GM18907 (cell line): ENCODE measurements around the gene COX4I2.
"Not testable (repeated sequence)": the region's sequence is repeated elsewhere in the genome, so short reads cannot be mapped to it uniquely, and the experiment has no call there.

ENCODE experiments used
- ATAC-seq: cut with Tn5 transposase; IDR thresholded peaks from one replicate; pipeline ENCODE4 v1.9.1; 2021; ENCODE audit warnings: mild to moderate bottlenecking, moderate library complexity; ENCODE audit not compliant: unreplicated experiment

Gene COX4I2

DNA sequence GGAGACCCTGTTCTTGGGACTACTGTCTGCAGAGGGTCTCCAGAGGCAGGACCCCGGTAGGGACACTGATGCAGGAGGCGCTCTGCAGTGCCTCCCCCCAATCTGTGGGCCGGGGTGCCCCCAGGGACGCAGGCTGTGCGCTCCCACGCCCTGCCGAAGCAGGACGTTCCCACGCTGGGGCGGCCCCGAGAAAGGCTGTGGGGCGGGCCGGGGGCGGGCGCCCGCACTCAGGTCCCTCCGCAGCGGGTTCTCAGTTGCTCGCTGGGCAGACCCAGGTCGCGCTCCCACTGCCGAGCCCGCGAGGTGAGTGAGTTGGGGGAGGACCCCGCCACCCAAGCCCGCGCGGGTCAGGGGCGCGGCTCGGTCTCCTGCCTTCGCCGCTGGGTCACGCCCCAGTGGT, at the start of gene COX4I2:
COX4I2 (plus strand) TSS at position 253 of the 400 bp plus-strand sequence. CDS start 1,106 bp downstream, outside the sequence.
- ATAC-seq, result no peak

GRCh38 chr20:31590717-31591225, 46.9 kb upstream of the COX4I2 start:
- ATAC-seq, result no peak

DNA sequence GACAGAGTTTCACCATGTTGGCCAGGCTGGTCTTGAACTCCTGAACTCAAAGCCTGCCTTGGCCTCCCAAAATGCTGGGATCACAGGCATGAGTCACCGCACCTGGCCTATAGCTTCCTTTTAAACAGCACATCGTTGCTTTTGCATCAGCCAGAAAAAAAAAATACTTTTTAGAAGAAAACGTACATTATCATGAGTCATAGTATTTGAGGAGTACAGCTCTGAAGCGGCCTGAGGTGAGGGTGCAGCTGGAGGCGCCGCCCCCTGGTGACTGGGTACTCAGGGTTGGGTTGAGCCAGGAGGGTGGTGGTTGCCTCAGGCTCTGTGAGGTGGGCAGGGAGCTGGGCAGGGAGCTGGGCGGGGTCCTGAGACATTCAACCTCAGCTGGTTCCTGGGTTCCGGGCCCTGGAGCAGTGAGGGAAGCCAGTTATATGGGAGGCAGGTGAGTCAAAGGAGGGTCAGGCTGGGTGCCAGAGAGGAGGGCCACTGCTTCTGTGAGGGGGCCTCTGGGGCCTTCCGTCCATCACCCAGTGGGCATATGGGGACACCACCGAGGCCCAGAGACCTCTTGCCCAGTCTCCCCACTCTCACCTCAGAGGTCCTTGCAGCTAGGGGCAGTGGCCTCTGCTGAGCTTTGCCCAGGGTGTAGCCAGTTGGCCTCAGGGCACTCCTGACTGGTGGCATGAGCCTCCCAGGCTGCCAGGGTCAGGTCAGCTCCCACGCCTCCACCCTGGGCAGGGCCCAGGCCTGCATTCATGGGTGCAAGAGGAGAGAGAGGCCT, 44.3 kb upstream of the COX4I2 start:
- ATAC-seq, result no peak

- ATAC-seq, result no peak
Observed at GRCh38 chr20:31594002-31594557, 43.6 kb upstream of the COX4I2 start.

- no peak for ATAC-seq
Observed at GRCh38 chr20:31594558-31595379, 42.9 kb upstream of the COX4I2 start.

GRCh38 chr20:31595380-31595653, 42.4 kb upstream of the COX4I2 start:
- no peak for ATAC-seq

- ATAC-seq, result no peak
Observed at GRCh38 chr20:31595654-31596411, 41.9 kb upstream of the COX4I2 start.

DNA sequence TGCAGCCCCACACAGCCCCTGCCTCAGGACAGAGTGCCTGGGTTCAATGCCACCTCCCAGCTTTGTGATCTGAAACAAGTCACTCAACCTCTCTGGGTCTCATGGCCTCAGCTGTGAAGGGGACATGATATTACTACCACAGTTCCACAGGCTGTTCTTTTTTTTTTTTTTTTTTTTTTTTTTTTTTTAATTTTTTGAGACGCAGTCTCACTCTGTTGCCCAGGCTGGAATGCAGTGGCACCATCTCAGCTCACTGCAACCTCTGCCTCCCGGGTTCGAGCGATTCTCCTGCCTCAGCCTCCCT, 41.3 kb upstream of the COX4I2 start:
- not testable (repeated sequence) for ATAC-seq

DNA sequence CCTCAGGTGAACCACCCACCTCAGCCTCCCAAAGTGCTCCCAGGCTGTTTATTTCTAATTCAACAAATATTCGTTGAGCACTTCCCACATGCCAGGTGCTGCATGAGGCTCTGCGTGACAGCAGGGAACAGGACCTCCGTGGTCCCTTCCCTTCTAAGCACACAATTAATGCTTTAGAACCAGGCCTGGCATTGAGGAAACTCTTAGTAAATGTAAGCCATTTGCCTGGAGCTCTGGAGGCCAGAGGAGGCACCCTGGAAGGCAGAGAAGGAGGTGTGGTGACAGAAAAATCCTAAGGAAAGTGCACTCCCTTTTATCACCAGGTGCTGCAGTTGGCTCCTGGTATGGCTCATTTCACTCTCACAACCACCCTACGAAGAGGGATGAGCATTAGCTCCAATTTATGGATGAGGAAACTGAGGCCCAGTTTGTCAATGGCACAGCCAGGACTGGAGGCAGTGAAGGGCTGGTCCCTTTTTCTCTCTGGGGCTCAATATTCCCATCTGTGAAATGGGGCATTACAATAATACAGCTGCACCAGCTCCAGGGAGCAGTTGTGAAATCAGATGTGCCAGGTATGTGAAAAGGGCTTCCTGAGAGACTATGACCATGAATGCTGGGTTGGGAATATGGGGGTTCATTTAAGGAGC, 40.8 kb upstream of the COX4I2 start:
- no peak for ATAC-seq

GRCh38 chr20:31597481-31597855, 40.2 kb upstream of the COX4I2 start:
- no peak for ATAC-seq

DNA sequence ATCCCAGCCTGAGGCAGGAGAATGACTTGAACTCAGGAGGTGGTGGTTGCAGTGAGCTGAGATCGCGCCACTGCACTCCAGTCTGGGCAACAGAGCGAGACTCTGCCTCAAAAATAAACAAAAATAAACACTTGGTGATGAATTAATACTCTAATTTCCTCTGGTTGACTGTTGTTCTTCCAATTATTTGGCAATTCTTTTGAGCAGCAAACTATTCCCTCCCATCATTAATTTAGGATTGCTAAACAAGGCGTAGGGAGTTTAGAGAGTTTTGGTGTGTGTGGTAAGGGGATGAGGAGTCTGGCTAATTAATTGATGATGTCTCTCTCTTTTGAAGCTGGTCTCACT, 35.3 kb upstream of the COX4I2 start:
- ATAC-seq, result no peak

DNA sequence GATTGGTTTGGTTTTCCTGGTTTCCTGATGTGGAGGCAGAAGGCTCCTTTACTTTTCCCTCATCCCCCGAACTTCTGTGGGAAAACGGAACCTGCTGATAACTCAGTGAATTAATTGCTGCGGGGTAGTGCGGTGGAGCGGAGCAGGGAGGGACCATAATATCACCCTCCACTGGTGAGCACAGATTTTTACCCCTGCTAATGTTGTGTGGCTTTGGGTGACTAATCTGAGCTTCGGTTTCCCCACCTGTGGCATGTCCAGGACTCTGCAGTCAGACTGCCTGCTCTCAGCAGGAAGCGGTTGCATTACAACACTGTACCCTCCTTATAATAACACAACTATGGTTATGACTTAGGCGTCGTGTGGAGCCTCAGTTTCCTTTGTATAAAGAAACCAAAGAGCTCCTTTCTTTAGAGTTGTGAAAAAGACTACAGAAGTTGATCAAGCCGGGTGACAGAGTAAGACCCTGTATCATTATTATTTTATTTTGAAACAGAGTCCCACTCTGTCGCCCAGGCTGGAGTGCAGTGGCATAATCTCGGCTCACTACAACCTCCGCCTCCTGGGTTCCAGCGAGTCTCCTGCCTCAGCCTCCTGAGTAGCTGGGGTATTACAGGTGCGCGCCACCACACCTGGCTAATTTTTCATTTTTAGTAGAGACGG, 34.8 kb upstream of the COX4I2 start:
- peak; percentile 68 for ATAC-seq

DNA sequence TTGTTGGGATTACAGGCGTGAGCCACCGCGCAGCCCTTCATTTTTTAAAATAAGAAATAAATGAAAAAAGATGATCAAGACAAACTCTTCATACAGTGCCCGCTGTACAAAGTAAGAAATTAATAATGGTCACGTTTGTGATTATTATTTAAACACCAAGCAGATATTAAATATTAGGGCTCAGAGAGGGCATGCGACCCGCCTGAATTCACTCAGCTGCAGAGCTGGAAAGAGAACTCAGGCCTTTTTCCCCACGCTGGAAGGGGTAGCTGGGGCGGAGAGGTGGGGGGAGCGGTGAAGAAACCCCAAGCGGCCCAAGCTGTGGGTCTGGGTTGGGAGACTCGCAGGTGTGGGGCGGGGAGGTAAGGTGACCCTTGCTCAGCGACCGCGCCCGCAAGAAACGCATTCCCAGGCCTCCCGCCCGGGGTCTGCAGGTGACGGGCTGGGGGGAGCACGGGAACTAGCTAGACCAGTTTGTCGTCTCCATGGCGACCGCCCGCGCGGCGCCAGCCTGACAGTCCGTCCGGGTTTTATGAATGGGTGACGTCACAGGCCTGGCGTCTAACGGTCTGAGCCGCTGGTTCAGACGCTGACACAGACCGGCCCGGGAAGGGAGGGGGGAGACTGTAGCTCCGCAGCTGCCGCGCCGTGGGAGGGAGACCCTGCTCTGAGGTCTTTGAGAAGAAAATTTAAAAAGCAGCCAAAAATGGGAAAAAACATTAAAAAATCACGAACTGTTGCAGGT, 33.7 kb upstream of the COX4I2 start:
- peak; percentile 44 for ATAC-seq

DNA sequence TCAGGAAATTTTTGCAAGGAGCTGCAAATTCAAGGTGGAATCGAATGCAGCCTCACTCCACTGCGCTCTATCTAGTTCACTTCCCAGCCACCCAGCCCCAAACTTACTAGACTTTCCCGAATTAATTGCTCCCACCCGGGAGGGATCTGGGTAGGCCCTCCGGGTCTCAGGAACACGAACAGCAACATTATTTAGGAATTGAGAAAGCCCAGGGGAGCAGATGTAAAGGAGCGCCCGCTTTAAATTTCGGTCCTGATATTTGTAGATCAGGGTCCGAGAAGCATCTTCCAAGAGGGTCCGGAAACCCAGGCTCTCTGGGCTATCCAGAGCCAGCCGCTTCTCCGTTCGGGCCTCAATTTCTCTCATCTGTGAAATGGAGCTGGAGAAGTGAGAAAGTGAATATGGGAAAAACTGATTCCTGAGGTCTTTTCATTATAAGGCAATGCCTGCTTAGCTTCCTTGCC, 33.1 kb upstream of the COX4I2 start:
- peak; percentile 7 for ATAC-seq

- peak; percentile 93 for ATAC-seq
Observed at GRCh38 chr20:31605031-31605901, 32.4 kb upstream of the COX4I2 start, which contains the start of gene ID1. TSS of gene ID1 (plus strand) at chr20:31605289. CDS start at chr20:31605388, 99 bp downstream.

GRCh38 chr20:31605902-31606803, 31.6 kb upstream of the COX4I2 start:
- ATAC-seq, result no peak
